Astrocyte (in vitro differentiated cells and primary cell): ENCODE results near the gene PFDN5.

Source experiments
- EZH2 ChIP-seq: IDR thresholded peaks from 2 replicates; pipeline ENCODE4 v1.6.1; 2012; ENCODE audit warnings: mild to moderate bottlenecking, low read length, inconsistent platforms; ENCODE audit not compliant: insufficient read depth
- TF ChIP-seq, protein P1 (sequence below): IDR thresholded peaks from 2 replicates; pipeline ENCODE4 v1.5.1; 2011; ENCODE audit warnings: low read depth, mild to moderate bottlenecking, inconsistent platforms, low read length, moderate library complexity; ENCODE audit not compliant: insufficient read depth

DNA sequence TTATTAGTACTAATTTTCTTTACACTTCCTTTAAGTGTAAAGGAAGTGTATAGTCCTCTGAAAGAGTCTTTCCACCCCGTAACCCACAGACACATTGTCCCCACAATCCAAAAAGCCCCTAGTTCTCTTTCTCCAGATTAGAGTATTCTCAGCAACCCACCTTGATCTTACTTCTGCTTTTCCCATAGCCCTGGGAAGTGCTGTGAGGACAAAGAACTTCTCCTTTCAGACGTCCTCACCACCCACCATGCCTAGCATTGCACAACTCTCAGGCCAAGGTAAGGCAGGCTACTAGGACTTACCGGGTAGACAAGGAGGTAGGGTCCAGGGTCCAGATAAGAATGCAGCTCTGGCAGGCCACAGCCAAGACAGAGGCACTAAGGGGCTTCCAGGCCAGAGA lies 18.7 kb downstream of the PFDN5 start:
- TF ChIP-seq, protein P1, sequence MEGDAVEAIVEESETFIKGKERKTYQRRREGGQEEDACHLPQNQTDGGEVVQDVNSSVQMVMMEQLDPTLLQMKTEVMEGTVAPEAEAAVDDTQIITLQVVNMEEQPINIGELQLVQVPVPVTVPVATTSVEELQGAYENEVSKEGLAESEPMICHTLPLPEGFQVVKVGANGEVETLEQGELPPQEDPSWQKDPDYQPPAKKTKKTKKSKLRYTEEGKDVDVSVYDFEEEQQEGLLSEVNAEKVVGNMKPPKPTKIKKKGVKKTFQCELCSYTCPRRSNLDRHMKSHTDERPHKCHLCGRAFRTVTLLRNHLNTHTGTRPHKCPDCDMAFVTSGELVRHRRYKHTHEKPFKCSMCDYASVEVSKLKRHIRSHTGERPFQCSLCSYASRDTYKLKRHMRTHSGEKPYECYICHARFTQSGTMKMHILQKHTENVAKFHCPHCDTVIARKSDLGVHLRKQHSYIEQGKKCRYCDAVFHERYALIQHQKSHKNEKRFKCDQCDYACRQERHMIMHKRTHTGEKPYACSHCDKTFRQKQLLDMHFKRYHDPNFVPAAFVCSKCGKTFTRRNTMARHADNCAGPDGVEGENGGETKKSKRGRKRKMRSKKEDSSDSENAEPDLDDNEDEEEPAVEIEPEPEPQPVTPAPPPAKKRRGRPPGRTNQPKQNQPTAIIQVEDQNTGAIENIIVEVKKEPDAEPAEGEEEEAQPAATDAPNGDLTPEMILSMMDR, result no peak
- TF ChIP-seq EZH2, result no peak
